GM23248 (cell line): Measurements from ENCODE around the gene ZNF787. TPM values are rescaled to one million over a fixed set of nuclear protein-coding genes. Genes with fewer than 3 reads are reported as not detected.
"Not testable (repeated sequence)": the region's sequence is repeated elsewhere in the genome, so short reads cannot be mapped to it uniquely, and the experiment has no call there.

ENCODE experiments used
- DNase-seq: peaks from one replicate; pipeline ENCODE4 v3.0.0-alpha.2; 2015
- H2AFZ ChIP-seq: fragments of 200-600 bp; sonication (generic); 2 replicates; pipeline ENCODE4 v1.6.1; 2016; ENCODE audit warnings: antibody characterized with exemption
- H3F3A ChIP-seq: fragments of 200-600 bp; sonication (generic); 2 replicates; pipeline ENCODE4 v1.6.1; 2016; ENCODE audit warnings: mild to moderate bottlenecking, antibody characterized with exemption, mixed run types; ENCODE audit not compliant: insufficient read depth
- H3K27ac ChIP-seq: fragments of 200-600 bp; sonication (generic); 2 replicates; pipeline ENCODE4 v1.5.1; 2016; ENCODE audit warnings: mild to moderate bottlenecking
- H3K27me3 ChIP-seq: fragments of 200-600 bp; sonication (generic); replicated peaks from 2 replicates; pipeline ENCODE4 v1.6.1; 2016; ENCODE audit warnings: mild to moderate bottlenecking; ENCODE audit not compliant: insufficient read depth
- H3K36me3 ChIP-seq: fragments of 200-600 bp; sonication (generic); 2 replicates; pipeline ENCODE4 v1.6.1; 2016; ENCODE audit warnings: low read depth, mild to moderate bottlenecking
- H3K4me1 ChIP-seq: fragments of 200-600 bp; sonication (generic); 2 replicates; pipeline ENCODE4 v1.6.1; 2016; ENCODE audit warnings: mild to moderate bottlenecking; ENCODE audit not compliant: insufficient read depth
- H3K4me2 ChIP-seq: fragments of 200-600 bp; sonication (generic); one replicate; pipeline ENCODE4 v1.6.1; 2016; ENCODE audit warnings: mild to moderate bottlenecking; ENCODE audit not compliant: unreplicated experiment
- H3K4me3 ChIP-seq: fragments of 200-600 bp; sonication (generic); 2 replicates; pipeline ENCODE4 v1.5.1; 2016; ENCODE audit warnings: mild to moderate bottlenecking
- H3K79me2 ChIP-seq: fragments of 200-600 bp; sonication (generic); 2 replicates; pipeline ENCODE4 v1.6.1; 2016; ENCODE audit warnings: mild to moderate bottlenecking; ENCODE audit not compliant: insufficient read depth
- H3K9ac ChIP-seq: fragments of 200-600 bp; sonication (generic); 2 replicates; pipeline ENCODE4 v1.6.1; 2016; ENCODE audit warnings: mild to moderate bottlenecking
- H3K9me2 ChIP-seq: fragments of 200-600 bp; sonication (generic); 2 replicates; pipeline ENCODE4 v1.6.1; 2016; ENCODE audit warnings: mixed run types, mild to moderate bottlenecking, moderate library complexity; ENCODE audit not compliant: insufficient read depth
- H3K9me3 ChIP-seq: fragments of 200-600 bp; sonication (generic); one replicate; pipeline ENCODE4 v1.6.1; 2017; ENCODE audit warnings: low read depth
- H4K20me1 ChIP-seq: fragments of 200-600 bp; sonication (generic); 2 replicates; pipeline ENCODE4 v1.6.0; 2016; ENCODE audit not compliant: insufficient read depth
- EZH2 ChIP-seq: fragments of 200-600 bp; sonication (generic); IDR thresholded peaks from 2 replicates; pipeline ENCODE4 v1.6.1; 2018; ENCODE audit warnings: antibody characterized with exemption, mild to moderate bottlenecking; ENCODE audit not compliant: insufficient read depth, poor library complexity, severe bottlenecking
- EZH2phosphoT487 ChIP-seq: fragments of 200-600 bp; sonication (generic); IDR thresholded peaks from 2 replicates; pipeline ENCODE4 v1.6.1; 2018; ENCODE audit warnings: antibody characterized with exemption, moderate library complexity, mild to moderate bottlenecking, low read depth; ENCODE audit not compliant: insufficient read depth
- WGBS, 2 experiments: methylation state at CpG; one replicate each; pipeline ENCODE4 v1.1.6; 2015 to 2017; ENCODE audit warnings: low lambda C conversion rate in 2 of 2, low coverage in 1 of 2; ENCODE audit errors: missing lambda C conversion rate in 2 of 2; 5-methylcytosine and 5-hydroxymethylcytosine counted together
- in situ Hi-C: fragments of 300-500 bp; cut with MboI; formaldehyde crosslinking; loops from 2 replicates; pipeline ENCODE4 v1.15.0; 2020
- polyA plus RNA-seq: library from polyadenylated mRNA; unstranded; fragments of >200 nt; fragmentation: Nextera tagmentation; extraction: Ambion mirVana; gene quantifications from 2 replicates; pipeline ENCODE4 v1.2.1, GENCODE V29; 2016
- total RNA-seq: library from RNA; depleted of rRNA; stranded (reverse); fragments of >200 nt; shearing (Covaris generic); gene quantifications from 2 replicates; pipeline ENCODE4 v1.2.3, GENCODE V29; 2014

Gene ZNF787
- total and polyA plus RNA-seq, 2 experiments from 2014 or later, result 1.5 to 19.5 TPM

- no peak overlapping the region for H3K4me2 ChIP-seq
- no peaks in the 10 kb centered on the region for H3K36me3 ChIP-seq
- no peak overlapping the region for H3K4me3 ChIP-seq
- H2AFZ ChIP-seq, result no peak overlapping the region
- in situ Hi-C loops, result no loop called here
- no peak for TF ChIP-seq EZH2phosphoT487
- TF ChIP-seq EZH2, result no peak
- no peak overlapping the region for H3K9ac ChIP-seq
- H3F3A ChIP-seq, result no peaks in the 10 kb centered on the region
- no peaks in the 10 kb centered on the region for H3K27me3 ChIP-seq
- no peaks in the 10 kb centered on the region for H4K20me1 ChIP-seq
- no peak for DNase-seq
- WGBS, 2 experiments, result 84 to 92% methylated on average over 11 of the region's 11 CpGs
- no peaks in the 10 kb centered on the region for H3K9me2 ChIP-seq
- H3K9me3 ChIP-seq, result no peaks in the 10 kb centered on the region
- H3K79me2 ChIP-seq, result peaks cover 93% of the 10 kb centered on the region
- H3K4me1 ChIP-seq, result peaks cover 13% of the 10 kb centered on the region
- H3K27ac ChIP-seq, result no peak overlapping the region
These were observed 14.1 kb downstream of the ZNF787 start for GRCh38 chr19:56106993-56107392.

- no peaks in the 10 kb centered on the region for H3K27me3 ChIP-seq
- peaks cover 93% of the 10 kb centered on the region for H3K79me2 ChIP-seq
- no peaks in the 10 kb centered on the region for H4K20me1 ChIP-seq
- H3K9ac ChIP-seq, result no peak overlapping the region
- in situ Hi-C loops, result no loop called here
- H3K9me3 ChIP-seq, result no peaks in the 10 kb centered on the region
- no peak overlapping the region for H3K4me2 ChIP-seq
- H3K9me2 ChIP-seq, result no peaks in the 10 kb centered on the region
- H3K4me1 ChIP-seq, result peaks cover 13% of the 10 kb centered on the region
- TF ChIP-seq EZH2phosphoT487 (no peak), EZH2 (no peak)
- H3K4me3 ChIP-seq, result no peak overlapping the region
- no peak for DNase-seq
- no peaks in the 10 kb centered on the region for H3K36me3 ChIP-seq
- WGBS, 2 experiments, result 87 to 90% methylated on average over 25 to 27 of the region's 27 CpGs
- no peak overlapping the region for H3K27ac ChIP-seq
- no peak overlapping the region for H2AFZ ChIP-seq
- H3F3A ChIP-seq, result no peaks in the 10 kb centered on the region
These were observed 14.7 kb downstream of the ZNF787 start for GRCh38 chr19:56106397-56106849.

GRCh38 chr19:56105831-56106396 lies 15.2 kb downstream of the ZNF787 start:
- H3F3A ChIP-seq, DNase-seq, H3K9me3 ChIP-seq, H3K4me3 ChIP-seq, in situ Hi-C loops, H3K27ac ChIP-seq, H3K27me3 ChIP-seq, H3K9me2 ChIP-seq, H3K9ac ChIP-seq, H2AFZ ChIP-seq, H4K20me1 ChIP-seq, H3K4me2 ChIP-seq, H3K36me3 ChIP-seq: not testable (repeated sequence)
- Histone ChIP-seq H3K79me2 (peaks cover 92% of the 10 kb centered on the region), H3K4me1 (peaks cover 13% of the 10 kb centered on the region)
- 96 to 100% methylated on average over 17 to 61 of the region's 61 CpGs for WGBS, 2 experiments

- Histone ChIP-seq H3K36me3 (no peaks in the 10 kb centered on the region), H3K9ac (no peak overlapping the region), H3K27me3 (no peaks in the 10 kb centered on the region), H3K9me2 (no peaks in the 10 kb centered on the region), H3K4me2 (no peak overlapping the region), H3K4me3 (no peak overlapping the region), H3K4me1 (peaks cover 13% of the 10 kb centered on the region), H3K27ac (peak overlapping the region; percentile 18; the same call in 1 of the 2 replicates), H4K20me1 (no peaks in the 10 kb centered on the region), H2AFZ (no peak overlapping the region), H3K79me2 (peaks cover 87% of the 10 kb centered on the region), H3K9me3 (no peaks in the 10 kb centered on the region), H3F3A (no peaks in the 10 kb centered on the region)
- DNase-seq, result peak; percentile 76
- 42 to 46% methylated on average over 21 to 22 of the region's 22 CpGs for WGBS, 2 experiments
- TF ChIP-seq EZH2phosphoT487, result no peak
- in situ Hi-C loops, result no loop called here
These were observed 15.9 kb downstream of the ZNF787 start for GRCh38 chr19:56105090-56105701.
